HUDEP-2 (cell line): ENCODE results near the gene HINT2.

ENCODE experiments used
- DNase-seq, 76 experiments: peaks; one replicate each; lab custom pipeline; 2025; ENCODE audit not compliant: unreplicated experiment in 76 of 76; lab: John Stamatoyannopoulos, UW

The HINT2 gene

DNA sequence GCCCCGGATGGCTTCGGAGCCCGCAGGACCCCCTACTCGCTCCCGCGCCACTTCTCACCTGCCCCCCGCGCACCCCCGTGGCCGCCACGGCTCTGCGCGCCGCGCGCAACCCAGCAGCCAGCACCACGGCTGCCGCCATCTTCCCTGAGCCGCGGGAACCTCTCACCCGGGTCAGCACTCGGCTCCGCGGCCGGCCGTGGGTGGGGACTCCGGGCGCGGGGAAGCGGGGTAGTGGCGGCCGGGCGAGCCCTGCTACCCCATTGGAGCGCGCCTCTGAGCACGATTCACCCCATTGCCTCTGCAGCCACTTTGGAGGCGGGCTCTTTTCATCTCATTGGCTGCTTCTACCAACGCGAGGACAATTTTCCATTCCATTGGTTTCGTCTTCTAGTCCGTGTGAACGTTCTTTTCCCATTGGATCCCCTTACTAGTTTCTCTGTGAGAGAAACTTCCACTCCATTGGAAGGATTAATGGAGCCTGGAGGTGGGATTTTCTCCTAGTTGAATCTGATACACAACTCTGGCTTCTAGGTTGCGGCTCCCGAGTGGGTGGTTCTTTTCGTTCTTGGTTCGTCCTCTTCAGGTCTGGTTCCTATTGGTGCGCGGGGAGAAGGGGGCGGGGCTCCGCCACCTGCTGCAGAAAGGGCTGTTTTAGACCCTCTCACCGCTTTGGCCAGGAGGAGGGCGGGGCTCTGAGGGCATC, at the start of gene HINT2:
HINT2 (minus strand) TSS at position 202 of the 703 bp plus-strand sequence; CDS start at position 139, 63 bp downstream.
- peak; percentile 26 to 99 (median 95) for DNase-seq

GRCh38 chr9:35863583-35863982, 48.7 kb upstream of the HINT2 start:
- DNase-seq, result no peak

- DNase-seq, result no peak
Observed at GRCh38 chr9:35862328-35862727, 47.5 kb upstream of the HINT2 start.

DNA sequence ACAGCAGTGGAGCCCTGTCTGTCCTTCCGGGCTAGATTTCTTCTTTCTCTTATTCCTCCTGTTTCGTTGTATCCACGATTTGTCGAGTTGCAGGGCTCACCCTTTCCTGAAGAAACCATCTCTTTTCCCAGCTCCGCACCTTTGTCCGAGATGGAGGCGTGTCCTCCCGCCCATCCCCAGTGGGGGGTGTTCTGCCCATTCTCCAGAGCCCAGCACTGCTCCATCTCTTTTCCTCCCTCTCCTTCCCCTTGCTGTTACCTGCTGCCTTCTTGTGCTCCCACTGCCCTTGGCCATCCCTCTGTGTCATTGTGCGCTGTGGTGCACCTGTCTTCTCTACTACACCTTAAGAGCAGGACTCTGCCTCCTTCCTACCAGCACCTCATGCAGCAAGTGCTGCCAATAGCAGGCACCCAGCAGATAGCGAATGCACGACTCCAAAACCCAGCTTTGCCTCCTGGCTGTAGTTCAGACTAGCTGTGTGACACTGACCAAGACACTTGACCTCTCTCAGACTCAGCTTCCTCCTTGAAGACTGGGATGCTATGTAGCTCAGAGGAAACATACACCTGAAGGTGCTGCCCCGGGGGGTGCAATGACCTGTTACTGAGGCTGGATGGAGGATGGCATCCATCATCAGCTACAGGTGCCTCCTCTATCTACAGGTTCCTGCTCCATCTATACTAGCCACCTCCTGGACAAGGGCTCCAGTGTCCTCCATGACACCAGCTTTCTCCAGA, 46.5 kb upstream of the HINT2 start:
- no peak for DNase-seq

- no peak for DNase-seq
Observed at GRCh38 chr9:35859990-35860339, 45.1 kb upstream of the HINT2 start.

GRCh38 chr9:35859310-35859989, 44.6 kb upstream of the HINT2 start:
- DNase-seq, result peak in 10 of 76 experiments; percentile 1 to 40 (median 9)

- no peak for DNase-seq
Observed at GRCh38 chr9:35858458-35858857, 43.6 kb upstream of the HINT2 start.

GRCh38 chr9:35856882-35857281, 42.0 kb upstream of the HINT2 start:
- no peak for DNase-seq

DNA sequence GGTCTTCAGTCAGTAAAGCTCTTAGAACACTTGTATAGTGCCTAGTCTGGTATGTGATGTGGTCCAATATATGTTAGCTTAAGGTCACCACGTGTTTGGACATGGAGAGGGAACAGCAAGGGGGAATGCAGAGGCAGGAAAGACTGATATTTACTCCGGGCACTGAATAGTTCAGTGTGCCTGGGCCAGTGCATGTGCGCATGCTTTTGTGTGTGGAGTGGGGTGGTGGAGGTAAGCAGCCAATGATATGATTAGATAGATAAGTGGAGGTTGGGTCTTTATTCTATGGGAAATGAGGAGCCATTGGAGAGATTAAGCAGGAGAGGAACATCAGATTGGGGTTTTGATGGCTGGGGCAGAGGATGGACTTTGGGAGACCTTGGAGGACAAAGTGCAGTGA, 41.4 kb upstream of the HINT2 start:
- no peak for DNase-seq

DNA sequence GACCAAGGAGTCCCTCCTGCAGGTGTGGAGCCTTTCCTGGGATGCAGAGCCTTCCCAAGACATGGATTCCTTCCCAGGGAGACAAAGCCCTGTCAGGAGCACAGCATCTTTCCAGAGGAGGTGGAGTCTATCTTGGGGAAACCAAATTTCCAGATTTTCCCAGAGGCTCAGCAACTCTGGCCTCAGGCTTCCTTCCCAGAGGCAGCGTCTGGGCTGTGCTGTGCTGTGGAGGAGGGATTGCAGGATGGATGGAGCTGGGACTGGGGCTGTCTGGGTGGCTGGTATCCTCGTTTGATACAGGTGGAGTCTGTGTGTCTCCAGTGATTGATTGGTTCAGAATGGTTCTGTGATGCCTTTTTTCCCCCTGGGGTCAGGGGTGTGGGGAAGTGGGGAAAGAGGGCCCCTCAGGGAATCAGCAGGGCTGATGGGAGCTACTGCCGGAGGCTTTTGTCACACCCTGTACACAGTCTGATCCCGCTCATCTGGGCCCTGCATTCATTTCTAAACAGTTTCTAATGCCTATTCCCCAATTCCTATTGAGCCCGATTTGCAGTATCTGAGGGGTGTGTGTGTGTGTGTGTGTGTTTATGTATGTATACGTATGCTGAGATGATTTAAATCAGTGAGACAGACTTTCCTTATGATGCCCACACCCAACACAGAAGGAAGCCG, 39.4 kb upstream of the HINT2 start:
- no peak for DNase-seq

- no peak for DNase-seq
Observed at GRCh38 chr9:35852876-35853865, 38.3 kb upstream of the HINT2 start.

GRCh38 chr9:35852267-35852815, 37.5 kb upstream of the HINT2 start:
- DNase-seq, result no peak

- DNase-seq, result no peak
Observed at GRCh38 chr9:35847792-35848572, 33.1 kb upstream of the HINT2 start.

DNA sequence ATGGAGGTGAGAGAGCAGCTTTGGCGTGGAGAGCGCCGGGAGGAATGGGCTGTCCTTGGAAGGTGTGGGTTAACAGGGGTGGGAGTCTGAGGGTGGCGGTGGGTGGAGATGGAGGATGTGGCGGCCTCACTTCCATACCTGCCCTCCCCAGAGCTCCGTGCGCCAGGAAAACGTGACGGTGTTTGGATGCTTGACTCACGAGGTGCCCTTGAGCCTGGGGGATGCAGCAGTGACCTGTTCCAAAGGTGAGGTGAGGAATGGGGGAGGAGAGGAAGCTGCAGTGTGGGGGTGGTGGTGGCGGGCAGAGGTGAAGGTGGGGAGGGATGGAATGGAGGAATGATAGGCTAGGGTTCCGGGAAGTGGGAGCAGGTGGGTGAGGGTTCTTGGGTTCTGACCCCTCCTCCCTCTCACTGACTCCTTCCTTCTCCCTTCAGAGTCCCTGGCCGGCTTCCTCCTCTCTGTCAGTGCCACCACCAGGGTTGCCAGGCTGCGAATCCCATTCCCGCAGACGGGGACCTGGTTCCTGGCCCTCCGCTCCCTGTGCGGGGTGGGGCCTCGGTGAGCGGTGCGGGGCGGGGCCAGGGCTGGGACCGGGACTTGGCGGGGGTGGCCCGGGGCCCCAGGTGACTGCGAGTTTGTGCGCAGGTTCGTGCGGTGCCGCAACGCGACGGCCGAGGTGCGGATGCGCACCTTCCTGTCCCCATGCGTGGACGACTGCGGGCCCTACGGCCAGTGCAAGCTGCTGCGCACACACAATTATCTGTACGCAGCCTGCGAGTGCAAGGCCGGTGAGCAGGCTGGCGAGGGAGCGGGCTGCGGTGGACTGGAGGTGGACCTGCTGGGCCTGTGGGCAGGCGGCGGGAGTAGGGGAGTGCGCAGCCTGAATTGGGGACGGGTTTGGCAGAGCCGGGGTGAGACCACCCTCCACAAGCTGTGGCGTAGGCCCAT, 31.3 kb upstream of the HINT2 start:
- no peak for DNase-seq

GRCh38 chr9:35844628-35845270, 29.9 kb upstream of the HINT2 start:
- DNase-seq, result peak in 6 of 76 experiments; percentile 2 to 17 (median 4)

- no peak for DNase-seq
Observed at GRCh38 chr9:35842795-35843194, 28.0 kb upstream of the HINT2 start.

GRCh38 chr9:35842020-35842745, 27.3 kb upstream of the HINT2 start:
- DNase-seq, result no peak
